Measurements from ENCODE around the gene RUNX2.

DNA sequence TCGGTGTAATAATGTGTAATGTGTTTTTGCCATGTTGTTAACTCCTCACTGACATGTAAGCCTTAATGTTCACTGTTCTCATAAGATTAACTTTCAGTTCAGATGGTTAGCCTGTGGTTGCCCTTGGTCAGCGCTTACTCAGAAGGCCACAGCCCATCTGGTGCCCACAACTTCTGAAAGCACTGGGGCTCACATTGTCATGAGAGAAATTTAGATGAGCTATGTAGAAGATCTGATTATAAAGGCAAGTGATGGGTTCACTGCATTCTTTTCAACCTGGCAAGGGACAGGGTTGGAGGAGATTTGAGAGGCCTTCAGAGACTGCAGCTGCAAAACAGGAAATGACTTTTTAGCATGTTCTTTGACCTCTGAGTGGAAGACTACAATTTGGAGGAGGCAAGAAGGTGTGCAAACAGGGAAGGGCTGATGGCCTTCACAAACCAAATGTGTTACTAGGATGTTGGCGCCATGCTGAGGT, 291.9 kb downstream of the RUNX2 start:
- TF ChIP-seq GATA2 (IDR thresholded peaks at IDR 0.05; ENCODE audit: low read depth, low read length) (no peak), GATA3 (IDR thresholded peaks at IDR 0.05; ENCODE audit: low read depth, low read length) (no peak)

Measured in SH-SY5Y (cell line).